Activated CD8-positive, alpha-beta T cell treated with anti-CD3 and anti-CD28 coated beads, Interleukin-2, amount 10 ng/mL, durations not matched to agents 7 days and 5 days (primary cell): ENCODE results near the gene SMG6. TPM values are rescaled to one million over a fixed set of nuclear protein-coding genes. Genes with fewer than 3 reads are reported as not detected.
"Not testable (repeated sequence)": the region's sequence is repeated elsewhere in the genome, so short reads cannot be mapped to it uniquely, and the experiment has no call there.

Source experiments
- ATAC-seq: fragments of 150-1000 bp; cut with Tn5 transposase; one replicate; pipeline ENCODE4 v1.10.0; 2021; ENCODE audit warnings: moderate library complexity
- CTCF ChIA-PET: fragments of 350-600 bp; sonication (Branson Sonifier 250); formaldehyde crosslinking; loops from one replicate; lab custom pipeline; 2021; ENCODE audit warnings: antibody characterized with exemption; lab: Charles Lee
- POLR2A ChIA-PET: fragments of 350-600 bp; sonication (Branson Sonifier 250); formaldehyde crosslinking; loops from one replicate; lab custom pipeline; 2021; ENCODE audit warnings: antibody characterized with exemption; lab: Charles Lee
- DNase-seq: peaks from one replicate; pipeline ENCODE4 v3.0.0-alpha.2; 2020
- H3K27ac Mint-ChIP-seq: one replicate; pipeline ENCODE4 v1.8.0; 2021; ENCODE audit warnings: mild to moderate bottlenecking, mixed read lengths
- H3K27me3 Mint-ChIP-seq: one replicate; pipeline ENCODE4 v1.8.0; 2021; ENCODE audit warnings: low read depth, mixed read lengths
- H3K36me3 Mint-ChIP-seq: one replicate; pipeline ENCODE4 v1.8.0; 2021; ENCODE audit warnings: low read depth, mixed read lengths
- H3K4me1 Mint-ChIP-seq: one replicate; pipeline ENCODE4 v1.8.0; 2021; ENCODE audit warnings: low read depth, mixed read lengths
- H3K4me3 Mint-ChIP-seq: one replicate; pipeline ENCODE4 v1.8.0; 2021; ENCODE audit warnings: mild to moderate bottlenecking, mixed read lengths
- H3K9me3 Mint-ChIP-seq: one replicate; pipeline ENCODE4 v1.8.0; 2022; ENCODE audit warnings: mixed read lengths; ENCODE audit not compliant: insufficient read depth
- total RNA-seq, 2 experiments: library from RNA; stranded (reverse); gene quantifications; one replicate each; pipeline ENCODE4 v1.2.3, GENCODE V29; 2021

SMG6 gene
- total RNA-seq, 2 experiments from 2014 or later: 49.8 to 55.9 TPM

DNA sequence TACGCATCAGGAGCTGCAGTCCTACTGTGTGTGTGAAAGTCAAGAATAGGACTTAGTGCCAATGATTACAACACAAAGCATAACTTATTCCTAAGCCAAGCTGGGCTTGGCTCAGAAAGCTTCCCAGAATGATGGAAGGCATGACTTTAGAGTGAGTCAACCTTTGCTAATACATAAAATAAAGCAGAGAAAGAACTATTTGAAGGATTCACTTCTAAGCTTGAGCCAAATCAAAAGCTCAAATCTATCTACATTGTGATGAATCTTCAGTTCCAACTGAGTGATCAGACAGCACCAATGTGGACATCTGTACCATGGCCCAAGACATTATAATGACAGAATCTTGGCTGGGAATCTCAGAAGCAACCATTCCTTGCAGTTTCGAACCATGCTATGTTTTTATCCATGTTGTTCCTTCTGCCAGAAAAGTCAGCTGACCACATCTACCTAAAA lies 41.4 kb downstream of the SMG6 start:
- ChIA-PET POLR2A (interaction anchor here (6.9 kb wide), 1 partner anchor 9 kb away, joined by 97 read pairs; no protein-coding TSS in a partner anchor), CTCF (interaction anchor here (1.3 to 12.2 kb wide), 6 partner anchors 8 to 206 kb away, joined by 3 to 145 read pairs (median 40); partner anchors contain the start of gene HIC1)
- no peak for DNase-seq
- peaks cover 94% of the 10 kb centered on the region for H3K4me1 Mint-ChIP-seq
- no peaks in the 10 kb centered on the region for H3K9me3 Mint-ChIP-seq
- ATAC-seq: no peak
- peak overlapping the region; percentile 10 for H3K4me3 Mint-ChIP-seq
- H3K36me3 Mint-ChIP-seq: peaks cover 75% of the 10 kb centered on the region
- H3K27me3 Mint-ChIP-seq: no peaks in the 10 kb centered on the region
- peak overlapping the region; percentile 84 for H3K27ac Mint-ChIP-seq

DNA sequence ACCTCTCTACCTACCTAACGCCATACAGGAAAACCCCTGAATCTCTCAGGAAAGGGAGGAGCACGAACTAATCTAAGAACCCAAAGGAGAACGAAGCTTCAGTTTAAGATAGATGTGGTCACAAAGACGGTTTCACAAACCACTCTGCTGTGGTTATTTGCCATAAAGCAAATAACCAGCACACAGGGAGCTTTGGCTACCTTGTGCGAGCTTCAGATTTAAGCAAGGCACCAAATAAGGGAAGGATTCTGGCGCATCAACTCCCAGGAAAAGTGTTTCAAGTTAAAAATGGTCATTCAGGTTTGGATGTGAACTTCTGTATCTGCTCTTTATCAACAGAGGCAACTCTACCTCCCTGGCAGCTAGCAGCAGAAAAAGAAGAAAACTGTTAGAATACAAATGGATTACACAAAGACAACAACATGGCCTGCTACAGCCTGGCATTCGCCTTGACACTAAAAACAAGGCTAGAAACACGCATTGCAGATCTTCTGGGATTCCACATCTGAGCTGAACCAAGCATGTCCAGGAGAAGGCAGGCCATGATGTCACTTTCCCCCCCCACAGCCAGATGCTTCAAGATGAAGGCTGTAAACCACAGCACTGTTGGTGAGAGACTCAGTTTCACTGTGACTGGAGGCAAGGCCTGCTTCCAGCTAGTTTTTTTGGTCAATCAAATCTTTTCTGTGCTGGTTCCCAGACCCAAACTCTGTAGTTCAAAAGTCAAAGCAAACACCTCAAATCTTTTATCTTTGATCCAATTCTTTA lies 43.6 kb downstream of the SMG6 start:
- CTCF ChIA-PET: interaction anchor here (0.7 to 12.2 kb wide), 14 partner anchors 9 to 205 kb away, joined by 3 to 145 read pairs (median 5); partner anchors contain the start of genes HIC1 and TSR1
- POLR2A ChIA-PET: interaction anchor here (0.7 to 3.1 kb wide), 10 partner anchors 9 to 208 kb away, joined by 3 to 16 read pairs (median 4); partner anchors contain the start of gene HIC1

GRCh38 chr17:2258830-2259229 lies 44.8 kb downstream of the SMG6 start:
- Mint-ChIP-seq H3K36me3 (peaks cover 72% of the 10 kb centered on the region), H3K27ac (peak overlapping the region; percentile 92), H3K4me1 (peaks cover 81% of the 10 kb centered on the region), H3K4me3 (peak overlapping the region; percentile 74)
- not testable (repeated sequence) for H3K27me3 Mint-ChIP-seq, H3K9me3 Mint-ChIP-seq, ATAC-seq
- ChIA-PET POLR2A (interaction anchor here (0.6 to 3.6 kb wide), 7 partner anchors 8 to 203 kb away, joined by 3 to 25 read pairs (median 4); partner anchors contain the start of gene HIC1), CTCF (interaction anchor here (0.7 to 12.2 kb wide), 6 partner anchors 8 to 1932 kb away, joined by 3 to 145 read pairs (median 12); partner anchors contain the start of gene HIC1)
- DNase-seq: peak; percentile 39

More for the DNA sequence above, 43.6 kb downstream of the SMG6 start:
- H3K36me3 Mint-ChIP-seq: peaks cover 72% of the 10 kb centered on the region
- DNase-seq (peak; percentile 88), ATAC-seq (peak; percentile 77)
- no peaks in the 10 kb centered on the region for H3K27me3 Mint-ChIP-seq
- H3K4me3 Mint-ChIP-seq: peak overlapping the region; percentile 74
- H3K27ac Mint-ChIP-seq: peak overlapping the region; percentile 92
- peaks cover 81% of the 10 kb centered on the region for H3K4me1 Mint-ChIP-seq
- no peaks in the 10 kb centered on the region for H3K9me3 Mint-ChIP-seq

DNA sequence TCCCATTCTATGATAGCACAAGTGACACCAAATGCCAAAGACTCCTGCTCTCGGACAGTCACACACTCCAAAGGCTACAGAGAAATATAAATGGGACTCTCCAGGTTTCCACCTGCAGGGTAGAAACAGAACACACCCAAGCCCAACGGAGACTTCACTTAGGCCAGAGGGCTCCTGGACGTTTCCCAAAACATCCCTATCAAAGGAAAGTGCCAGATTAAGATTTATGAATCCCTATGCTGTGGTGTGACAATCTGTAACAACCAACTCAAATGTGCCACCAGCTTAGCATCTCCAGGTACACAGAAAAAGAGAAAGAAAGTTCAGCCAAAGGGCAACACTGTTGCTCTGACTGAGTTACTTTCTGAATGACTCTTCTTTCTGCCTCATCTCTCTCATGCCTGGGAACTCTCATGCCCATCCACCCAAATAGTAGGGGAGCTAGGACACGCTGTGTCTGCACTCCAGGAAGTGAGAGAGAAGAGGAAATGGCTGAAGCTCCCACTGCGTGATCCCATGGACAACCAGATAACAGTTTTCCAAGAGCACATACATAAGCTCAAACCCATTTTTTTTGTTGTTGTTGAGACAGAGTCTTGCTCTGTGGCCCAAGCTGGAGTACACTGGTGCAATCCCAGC lies 49.7 kb downstream of the SMG6 start:
- Mint-ChIP-seq H3K4me3 (peak overlapping the region; percentile 46), H3K27me3 (no peaks in the 10 kb centered on the region), H3K27ac (peak overlapping the region; percentile 92), H3K36me3 (peaks cover 71% of the 10 kb centered on the region), H3K4me1 (peaks cover 78% of the 10 kb centered on the region), H3K9me3 (no peaks in the 10 kb centered on the region)
- ATAC-seq: peak; percentile 80
- ChIA-PET CTCF (interaction anchor here (0.6 to 12.0 kb wide), 11 partner anchors 9 to 204 kb away, joined by 3 to 343 read pairs (median 5); partner anchors contain the start of genes HIC1 and TSR1), POLR2A (interaction anchor here (0.5 to 5.4 kb wide), 4 partner anchors 11 to 198 kb away, joined by 3 to 97 read pairs (median 7); no protein-coding TSS in a partner anchor)
- DNase-seq: peak; percentile 57

DNA sequence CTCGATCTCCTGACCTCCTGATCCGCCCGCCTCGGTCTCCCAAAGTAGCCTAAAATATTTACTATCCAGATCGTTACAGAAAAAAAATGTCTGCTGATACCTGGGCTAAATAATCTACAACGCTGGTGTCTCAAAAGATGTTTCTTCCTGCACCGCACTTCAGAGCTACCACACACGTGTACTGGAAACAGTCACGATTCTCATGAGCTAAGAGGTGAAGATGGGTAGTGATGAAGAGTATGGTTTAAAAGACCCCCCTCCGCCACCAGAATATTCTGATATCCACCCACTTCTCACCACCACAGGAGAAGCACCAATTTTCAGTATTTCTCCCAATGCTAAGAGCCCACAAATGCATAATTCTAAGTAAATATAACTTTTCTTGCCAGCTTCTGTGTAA lies 50.2 kb downstream of the SMG6 start:
- peak; percentile 11 for ATAC-seq
- ChIA-PET CTCF (interaction anchor here (0.6 to 12.0 kb wide), 10 partner anchors 8 to 203 kb away, joined by 3 to 343 read pairs (median 6); partner anchors contain the start of genes HIC1 and TSR1), POLR2A (interaction anchor here (1.2 to 5.4 kb wide), 3 partner anchors 12 to 197 kb away, joined by 5 to 97 read pairs (median 9); no protein-coding TSS in a partner anchor)
- H3K4me1 Mint-ChIP-seq: peaks cover 78% of the 10 kb centered on the region
- H3K27me3 Mint-ChIP-seq: no peaks in the 10 kb centered on the region
- no peak for DNase-seq
- no peaks in the 10 kb centered on the region for H3K9me3 Mint-ChIP-seq
- H3K27ac Mint-ChIP-seq: peak overlapping the region; percentile 92
- peaks cover 70% of the 10 kb centered on the region for H3K36me3 Mint-ChIP-seq
- peak overlapping the region; percentile 46 for H3K4me3 Mint-ChIP-seq

DNA sequence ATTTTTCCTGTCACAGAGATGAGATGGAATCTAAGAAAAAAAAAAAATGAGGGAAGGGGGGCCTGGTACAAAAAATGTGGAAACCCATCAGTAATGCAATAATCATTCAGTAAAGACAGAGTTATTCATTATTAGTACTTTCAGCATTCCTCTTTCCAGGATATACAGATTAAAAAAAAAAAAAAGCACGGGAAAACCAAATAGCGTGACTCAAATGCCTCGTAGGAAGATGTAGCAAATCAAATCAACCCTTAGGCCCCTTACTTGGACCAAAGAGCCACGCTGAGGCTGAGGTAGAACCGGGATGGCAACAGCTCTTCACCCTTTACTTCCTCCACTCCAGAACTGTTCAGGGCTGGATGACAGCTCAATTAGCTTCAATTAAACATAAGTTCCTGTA lies 52.5 kb downstream of the SMG6 start:
- peaks cover 71% of the 10 kb centered on the region for H3K36me3 Mint-ChIP-seq
- H3K4me1 Mint-ChIP-seq: peaks cover 86% of the 10 kb centered on the region
- POLR2A ChIA-PET: interaction anchor here (0.5 to 5.4 kb wide), 5 partner anchors 9 to 160 kb away, joined by 3 to 97 read pairs (median 5); no protein-coding TSS in a partner anchor
- ATAC-seq (no peak), DNase-seq (no peak)
- no peaks in the 10 kb centered on the region for H3K27me3 Mint-ChIP-seq
- peak overlapping the region; percentile 42 for H3K4me3 Mint-ChIP-seq
- H3K9me3 Mint-ChIP-seq: no peaks in the 10 kb centered on the region
- CTCF ChIA-PET: interaction anchor here (0.6 to 12.0 kb wide), 11 partner anchors 9 to 194 kb away, joined by 3 to 343 read pairs (median 4); partner anchors contain the start of gene HIC1
- peak overlapping the region; percentile 86 for H3K27ac Mint-ChIP-seq

- no peaks in the 10 kb centered on the region for H3K9me3 Mint-ChIP-seq
- H3K4me1 Mint-ChIP-seq: peaks cover 87% of the 10 kb centered on the region
- peak; percentile 66 for ATAC-seq
- POLR2A ChIA-PET: interaction anchor here (0.5 to 5.4 kb wide), 5 partner anchors 9 to 159 kb away, joined by 3 to 97 read pairs (median 5); no protein-coding TSS in a partner anchor
- H3K27ac Mint-ChIP-seq: peak overlapping the region; percentile 86
- H3K36me3 Mint-ChIP-seq: peaks cover 69% of the 10 kb centered on the region
- no peaks in the 10 kb centered on the region for H3K27me3 Mint-ChIP-seq
- DNase-seq: peak; percentile 74
- CTCF ChIA-PET: interaction anchor here (0.6 to 12.0 kb wide), 11 partner anchors 9 to 194 kb away, joined by 3 to 343 read pairs (median 4); partner anchors contain the start of gene HIC1
- peak overlapping the region; percentile 42 for H3K4me3 Mint-ChIP-seq
These were observed 53.2 kb downstream of the SMG6 start for GRCh38 chr17:2250140-2251095.

DNA sequence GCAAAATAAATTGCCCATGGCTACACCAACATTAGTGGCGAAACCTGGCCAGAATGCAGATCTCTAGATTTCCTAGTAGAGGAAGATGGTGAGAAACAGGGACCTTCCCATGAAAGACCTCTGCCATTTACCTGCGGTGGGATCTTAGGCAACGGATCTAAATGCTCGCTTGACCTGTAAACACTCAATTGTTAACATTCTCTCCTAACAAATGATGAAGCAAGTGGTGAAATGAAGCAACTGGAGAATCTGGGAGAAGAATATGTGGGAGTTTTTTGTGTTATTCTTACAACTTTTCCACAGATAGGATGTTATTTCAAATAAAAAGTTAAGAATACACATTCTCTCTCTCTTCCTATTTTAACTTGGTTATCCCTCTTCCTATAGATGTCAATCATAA lies 56.6 kb downstream of the SMG6 start:
- no peak for ATAC-seq
- Mint-ChIP-seq H3K4me3 (no peak overlapping the region), H3K9me3 (no peaks in the 10 kb centered on the region), H3K27ac (peak overlapping the region; percentile 29), H3K27me3 (no peaks in the 10 kb centered on the region), H3K4me1 (peaks cover 86% of the 10 kb centered on the region), H3K36me3 (peaks cover 62% of the 10 kb centered on the region)
- DNase-seq: no peak
- ChIA-PET POLR2A (interaction anchor here (3.4 kb wide), 1 partner anchor 191 kb away, joined by 58 read pairs; the partner anchor contains the start of gene HIC1), CTCF (interaction anchor here (0.6 to 12.0 kb wide), 9 partner anchors 16 to 200 kb away, joined by 3 to 343 read pairs (median 37); partner anchors contain the start of gene HIC1)

DNA sequence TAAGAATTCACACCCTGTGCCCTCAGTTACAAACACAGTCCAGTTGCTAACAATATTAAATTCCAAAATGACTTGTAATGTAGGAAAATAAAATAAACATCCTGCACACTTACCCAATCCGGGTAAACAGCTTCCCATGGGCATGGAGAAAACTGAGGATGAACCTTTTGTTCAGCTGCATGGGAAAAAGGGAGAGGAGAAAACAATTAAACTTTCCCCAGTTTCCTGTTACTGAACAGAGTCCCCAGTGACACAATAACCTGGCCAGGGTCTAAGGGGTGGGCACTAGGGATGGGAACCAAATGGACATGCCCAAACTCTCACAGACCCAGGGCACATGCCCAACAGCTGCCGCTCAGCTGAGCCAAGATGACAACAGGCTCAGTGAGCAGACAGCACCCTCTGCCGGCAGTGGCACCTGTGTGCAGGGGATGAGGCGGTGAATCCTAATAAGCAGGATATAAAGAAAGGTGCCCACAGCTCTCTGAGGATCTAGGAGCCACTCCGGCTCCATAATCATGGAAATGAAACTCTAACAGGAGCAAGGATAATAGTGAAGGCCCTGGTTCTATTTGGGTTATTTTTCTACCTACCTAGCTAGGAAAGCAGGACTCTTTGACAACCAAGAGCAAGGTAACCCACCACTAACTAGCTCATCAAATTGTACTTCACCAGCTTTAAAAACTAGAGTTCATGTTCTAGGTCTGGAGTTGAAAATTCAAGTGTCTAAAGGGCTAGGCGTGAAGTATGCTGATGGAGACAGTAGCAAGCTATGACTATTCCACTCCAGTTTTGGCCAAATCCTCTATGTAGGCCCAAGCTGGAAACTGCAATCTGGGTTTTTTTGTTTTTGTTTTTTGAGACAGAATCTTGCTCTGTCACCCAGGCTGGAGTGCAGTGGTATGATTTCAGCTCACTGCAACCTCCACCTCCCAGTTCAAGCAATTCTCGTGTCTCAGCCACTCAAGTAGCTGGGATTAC lies 58.8 kb downstream of the SMG6 start:
- Mint-ChIP-seq H3K4me3 (no peak overlapping the region), H3K9me3 (no peaks in the 10 kb centered on the region), H3K27ac (peak overlapping the region; percentile 72), H3K27me3 (no peaks in the 10 kb centered on the region), H3K4me1 (peaks cover 86% of the 10 kb centered on the region), H3K36me3 (peaks cover 68% of the 10 kb centered on the region)
- ChIA-PET POLR2A (interaction anchor here (0.7 to 3.4 kb wide), 13 partner anchors 14 to 189 kb away, joined by 3 to 58 read pairs (median 4); partner anchors contain the start of gene HIC1), CTCF (interaction anchor here (0.6 to 12.0 kb wide), 76 partner anchors 9 to 576 kb away, joined by 3 to 343 read pairs (median 6); partner anchors contain the start of genes DPH1, HIC1, SMG6 and SRR)
- ATAC-seq (peak; percentile 93), DNase-seq (peak; percentile 88)
